ENCODE data around the gene GRAMD4. TPM values are rescaled to one million over a fixed set of nuclear protein-coding genes. Genes with fewer than 3 reads are reported as not detected.

The GRAMD4 gene
- total RNA-seq, 1 donor from 2014 or later, result 45.6 TPM

DNA sequence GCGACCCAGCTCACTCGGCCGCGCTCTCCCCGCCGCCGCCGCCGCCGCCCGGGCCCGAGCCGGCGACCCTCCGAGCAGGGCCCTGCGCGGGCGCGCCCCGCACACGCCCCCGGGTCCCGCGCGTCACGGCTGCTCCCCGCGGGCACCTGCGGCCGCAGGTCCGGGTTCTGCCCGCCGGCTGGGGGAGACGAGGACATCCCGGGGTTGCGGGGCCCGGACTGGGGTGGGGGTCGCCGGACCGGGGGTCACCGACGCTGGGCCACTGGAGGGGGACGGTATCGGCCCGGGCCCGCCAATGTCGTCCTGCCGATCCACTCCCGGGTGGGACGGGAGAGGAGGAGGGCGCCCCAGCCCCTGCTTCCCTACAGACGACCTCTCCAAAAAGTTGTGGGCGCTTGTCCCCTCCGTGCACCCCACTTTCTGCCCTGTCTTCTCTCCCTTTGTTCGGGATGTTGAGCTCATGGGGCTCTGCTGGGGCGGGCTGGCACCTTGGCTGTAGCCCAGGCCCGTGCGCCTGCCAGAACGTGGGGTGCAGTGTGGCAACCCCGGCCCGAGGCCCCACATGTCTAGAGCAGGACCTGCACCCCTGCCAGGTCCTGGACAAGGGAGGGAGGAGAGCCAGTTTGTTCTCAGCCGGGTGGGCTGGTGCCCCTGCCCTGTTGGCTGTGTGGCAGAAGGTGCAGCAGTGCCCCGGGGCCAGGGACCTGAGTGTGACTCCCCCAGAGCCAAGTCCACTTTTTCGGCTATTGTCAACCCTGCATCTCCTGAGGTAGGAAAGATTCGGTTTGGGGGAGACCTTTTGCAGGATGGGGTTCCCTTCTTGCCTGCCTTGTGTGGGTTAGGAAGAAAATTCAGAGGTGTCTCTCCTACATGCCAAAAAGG is 42.6 kb upstream of the GRAMD4 start:
- H3K27me3 Mint-ChIP-seq, result no peaks in the 10 kb centered on the region
- POLR2A ChIA-PET, result interaction anchor here (0.6 to 5.3 kb wide), 7 partner anchors 8 to 191 kb away, joined by 3 to 44 read pairs (median 3); no protein-coding TSS in a partner anchor
- H3K9me3 Mint-ChIP-seq, result no peaks in the 10 kb centered on the region
- peak overlapping the region; percentile 77 for H3K27ac Mint-ChIP-seq
- peaks cover 65% of the 10 kb centered on the region for H3K4me1 Mint-ChIP-seq
- ATAC-seq (ENCODE audit: low read depth) (peak; percentile 36), DNase-seq (no peak)
- intact Hi-C loops (cut with micrococcal nuclease), result loop anchor here (1.0 to 5.0 kb wide), 2 partner anchors 16 to 35 kb away; no protein-coding TSS in a partner anchor
- CTCF ChIA-PET, result no interaction called here
- no peaks in the 10 kb centered on the region for H3K36me3 Mint-ChIP-seq (ENCODE audit: low read depth)
- no peak for TF ChIP-seq CTCF (IDR thresholded peaks at IDR 0.05)
- peak overlapping the region; percentile 89 for H3K4me3 Mint-ChIP-seq

DNA sequence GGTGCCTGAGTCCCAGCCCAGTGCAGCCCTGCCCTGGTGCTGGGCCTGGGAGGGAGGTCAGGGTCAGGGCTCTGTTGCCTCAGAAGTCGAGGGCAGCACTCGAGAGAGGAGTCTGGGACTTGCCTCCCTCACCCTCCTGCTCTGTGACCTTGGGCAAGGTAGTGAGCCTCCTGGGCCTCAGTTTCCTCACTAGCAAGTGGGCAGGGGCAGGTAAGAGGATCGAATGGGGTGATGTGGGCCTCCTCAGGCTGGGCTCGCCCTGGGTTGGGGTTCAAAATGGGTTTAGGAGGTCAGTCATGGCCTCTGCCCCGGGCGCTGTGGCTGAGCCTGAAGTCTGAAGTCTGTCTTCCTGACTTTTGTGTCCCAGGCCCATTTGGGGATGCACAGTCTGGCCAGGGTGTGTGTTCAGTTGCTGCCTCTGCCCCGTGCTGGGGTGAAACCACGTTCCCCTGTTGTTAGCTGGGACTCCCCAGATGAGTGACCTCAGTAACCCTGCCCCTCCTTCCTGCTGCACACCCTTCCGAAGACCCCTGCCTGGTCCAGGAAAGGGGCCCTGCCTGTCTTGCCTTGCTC is 41.8 kb upstream of the GRAMD4 start:
- POLR2A ChIA-PET, result interaction anchor here (0.6 to 5.3 kb wide), 4 partner anchors 7 to 45 kb away, joined by 3 to 44 read pairs (median 3); no protein-coding TSS in a partner anchor

DNA sequence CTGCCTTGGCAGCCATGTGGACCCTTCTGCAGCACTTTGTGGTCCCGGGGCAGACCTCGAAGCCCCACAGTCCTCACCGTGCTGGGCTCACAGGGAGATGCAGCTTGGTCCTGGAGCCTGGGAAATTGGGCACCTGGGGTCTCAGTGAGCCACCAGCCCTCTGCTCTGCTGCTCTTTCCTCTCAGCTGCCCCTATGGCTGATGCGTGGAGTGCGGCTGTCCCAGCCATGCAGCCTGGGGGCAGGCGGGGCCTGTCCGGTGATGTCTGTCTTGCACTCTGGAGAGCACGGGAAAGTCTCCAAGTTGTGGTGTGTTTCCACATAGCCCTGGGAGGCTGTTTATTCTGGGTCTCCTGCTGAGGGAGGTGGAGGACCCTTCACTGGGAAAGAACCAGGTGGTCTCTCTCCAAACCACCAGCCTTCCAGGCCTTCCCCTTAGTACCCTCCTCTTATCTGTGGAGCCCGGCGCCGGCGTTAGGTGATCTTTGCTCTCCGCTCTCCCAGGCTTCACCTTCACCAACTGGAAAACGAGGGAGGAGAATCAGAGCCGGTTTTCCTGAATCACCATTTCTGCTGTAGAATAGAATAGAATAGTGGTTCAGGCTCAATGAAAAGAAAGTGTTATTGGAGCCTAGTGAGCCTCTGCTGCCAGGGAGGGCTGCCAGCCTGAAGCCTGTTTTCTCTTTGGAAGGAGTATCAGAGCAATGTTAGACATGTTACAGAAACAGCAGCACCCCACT is 41.2 kb upstream of the GRAMD4 start:
- no peaks in the 10 kb centered on the region for H3K36me3 Mint-ChIP-seq (ENCODE audit: low read depth)
- peaks cover 79% of the 10 kb centered on the region for H3K4me1 Mint-ChIP-seq
- CTCF ChIA-PET, result interaction anchor here (1.4 kb wide), 1 partner anchor 16 kb away, joined by 4 read pairs; no protein-coding TSS in a partner anchor
- intact Hi-C loops (cut with micrococcal nuclease), result loop anchor here (1.0 to 5.0 kb wide), 2 partner anchors 8 to 33 kb away; no protein-coding TSS in a partner anchor
- ATAC-seq (ENCODE audit: low read depth) (no peak), DNase-seq (no peak)
- POLR2A ChIA-PET, result interaction anchor here (5.3 kb wide), 1 partner anchor 9 kb away, joined by 44 read pairs; no protein-coding TSS in a partner anchor
- no peaks in the 10 kb centered on the region for H3K9me3 Mint-ChIP-seq
- peak overlapping the region; percentile 46 for H3K27ac Mint-ChIP-seq
- no peaks in the 10 kb centered on the region for H3K27me3 Mint-ChIP-seq
- H3K4me3 Mint-ChIP-seq, result peak overlapping the region; percentile 89
- TF ChIP-seq CTCF (IDR thresholded peaks at IDR 0.05), result no peak

More for the DNA sequence above, 41.8 kb upstream of the GRAMD4 start:
- peaks cover 72% of the 10 kb centered on the region for H3K4me1 Mint-ChIP-seq
- CTCF ChIA-PET, result interaction anchor here (1.4 kb wide), 1 partner anchor 15 kb away, joined by 4 read pairs; no protein-coding TSS in a partner anchor
- no peaks in the 10 kb centered on the region for H3K36me3 Mint-ChIP-seq (ENCODE audit: low read depth)
- H3K27me3 Mint-ChIP-seq, result no peaks in the 10 kb centered on the region
- ATAC-seq (ENCODE audit: low read depth) (no peak), DNase-seq (no peak)
- intact Hi-C loops (cut with micrococcal nuclease), result loop anchor here (5.0 kb wide), 1 partner anchor 34 kb away; no protein-coding TSS in a partner anchor
- peak overlapping the region; percentile 61 for H3K27ac Mint-ChIP-seq
- no peak for TF ChIP-seq CTCF (IDR thresholded peaks at IDR 0.05)
- H3K4me3 Mint-ChIP-seq, result peak overlapping the region; percentile 89
- H3K9me3 Mint-ChIP-seq, result no peaks in the 10 kb centered on the region

GRCh38 chr22:46579751-46580449 is 40.3 kb upstream of the GRAMD4 start:
- Mint-ChIP-seq H3K36me3 (ENCODE audit: low read depth) (no peaks in the 10 kb centered on the region), H3K4me3 (peak overlapping the region; percentile 6), H3K27ac (peak overlapping the region; percentile 53), H3K4me1 (peaks cover 83% of the 10 kb centered on the region), H3K27me3 (no peaks in the 10 kb centered on the region), H3K9me3 (no peaks in the 10 kb centered on the region)
- CTCF ChIA-PET, result interaction anchor here (1.4 kb wide), 1 partner anchor 17 kb away, joined by 4 read pairs; no protein-coding TSS in a partner anchor
- intact Hi-C loops (cut with micrococcal nuclease), result loop anchor here (1.0 to 5.0 kb wide), 2 partner anchors 7 to 32 kb away; no protein-coding TSS in a partner anchor
- no peak for DNase-seq
- POLR2A ChIA-PET, result interaction anchor here (0.6 to 5.3 kb wide), 4 partner anchors 8 to 195 kb away, joined by 3 to 44 read pairs (median 10); no protein-coding TSS in a partner anchor
- ATAC-seq (ENCODE audit: low read depth), result no peak
- no peak for TF ChIP-seq CTCF (IDR thresholded peaks at IDR 0.05)
